GM12891 (cell line): ENCODE measurements around the gene TSPAN16.
"Not testable (repeated sequence)": the region's sequence is repeated elsewhere in the genome, so short reads cannot be mapped to it uniquely, and the experiment has no call there.

Source experiments
- POLR2A ChIP-seq: IDR thresholded peaks from 2 replicates; pipeline ENCODE4 v1.6.1; 2011; ENCODE audit warnings: low read depth, low read length, control low read depth
- POLR2AphosphoS5 ChIP-seq: IDR thresholded peaks from 2 replicates; pipeline ENCODE4 v1.6.1; 2011; ENCODE audit warnings: low read depth, low read length, control low read depth
- POU2F2 ChIP-seq: IDR thresholded peaks from 2 replicates; pipeline ENCODE4 v1.6.1; 2011; ENCODE audit warnings: low read depth, mild to moderate bottlenecking, control low read depth, low read length, moderate library complexity

GRCh38 chr19:11340099-11340467 is 44.1 kb downstream of the TSPAN16 start:
- TF ChIP-seq POLR2A, POLR2AphosphoS5, POU2F2: not testable (repeated sequence)
